ENCODE results near the gene SORCS2.

SORCS2 gene

DNA sequence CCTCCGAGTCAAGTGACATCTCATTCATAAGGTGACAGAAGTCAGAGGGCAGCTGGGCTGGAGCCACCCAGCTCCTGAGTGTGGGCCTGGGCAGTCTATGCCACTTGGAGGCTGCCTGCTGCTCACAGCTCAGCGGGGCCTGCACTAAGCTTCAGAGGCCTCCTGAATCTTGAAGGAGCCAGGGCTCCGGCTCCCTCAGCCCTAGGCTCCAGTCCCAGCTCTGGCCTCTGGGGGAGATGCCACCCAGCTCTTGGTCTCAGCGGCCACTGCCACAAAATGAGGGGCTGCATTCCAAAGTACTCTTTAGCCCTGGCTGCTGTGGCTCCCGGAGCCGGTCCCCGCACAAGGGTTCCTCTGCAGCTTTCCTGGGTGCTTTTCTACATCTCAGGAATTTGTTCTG, 275.1 kb downstream of the SORCS2 start:
- Mint-ChIP-seq H3K4me3 (no peak overlapping the region), H3K27me3 (peaks cover 6% of the 10 kb centered on the region), H3K4me1 (ENCODE audit: low read depth) (no peaks in the 10 kb centered on the region), H3K36me3 (ENCODE audit: low read depth) (no peaks in the 10 kb centered on the region), H3K9me3 (peaks cover 3% of the 10 kb centered on the region), H3K27ac (no peak overlapping the region)
- DNase-seq, result no peak

GRCh38 chr4:7469023-7469422, 276.7 kb downstream of the SORCS2 start:
- Mint-ChIP-seq H3K36me3 (ENCODE audit: low read depth) (no peaks in the 10 kb centered on the region), H3K9me3 (peaks cover 3% of the 10 kb centered on the region), H3K4me3 (no peak overlapping the region), H3K4me1 (ENCODE audit: low read depth) (no peaks in the 10 kb centered on the region), H3K27ac (no peak overlapping the region), H3K27me3 (peaks cover 12% of the 10 kb centered on the region)
- no peak for DNase-seq

DNA sequence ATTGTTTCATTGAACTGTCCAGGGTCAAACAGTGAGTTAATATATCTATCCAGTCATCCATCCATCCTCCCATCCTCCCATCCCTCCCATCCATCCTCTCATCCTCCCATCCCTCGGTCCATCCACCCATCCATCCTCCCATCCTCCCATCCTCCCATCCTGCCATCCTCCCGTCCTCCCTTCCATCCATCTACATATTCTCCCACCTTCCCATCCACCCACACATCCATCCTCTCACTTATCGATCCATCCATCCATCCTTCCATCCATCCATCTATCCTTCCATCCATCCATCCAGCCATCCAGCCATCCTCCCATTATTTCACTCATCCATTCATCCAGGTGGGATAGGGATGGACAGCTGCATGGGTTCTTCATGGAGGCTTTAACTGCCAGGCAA, 277.8 kb downstream of the SORCS2 start:
- no peaks in the 10 kb centered on the region for H3K36me3 Mint-ChIP-seq (ENCODE audit: low read depth)
- DNase-seq, result no peak
- H3K4me3 Mint-ChIP-seq, result no peak overlapping the region
- H3K27me3 Mint-ChIP-seq, result peaks cover 12% of the 10 kb centered on the region
- H3K9me3 Mint-ChIP-seq, result peaks cover 3% of the 10 kb centered on the region
- no peak overlapping the region for H3K27ac Mint-ChIP-seq
- H3K4me1 Mint-ChIP-seq (ENCODE audit: low read depth), result no peaks in the 10 kb centered on the region

- Mint-ChIP-seq H3K4me1 (ENCODE audit: low read depth) (no peaks in the 10 kb centered on the region), H3K9me3 (peaks cover 1% of the 10 kb centered on the region), H3K27ac (no peak overlapping the region), H3K36me3 (ENCODE audit: low read depth) (no peaks in the 10 kb centered on the region), H3K4me3 (no peak overlapping the region), H3K27me3 (peaks cover 12% of the 10 kb centered on the region)
- no peak for DNase-seq
Observed at GRCh38 chr4:7470522-7471128, 278.3 kb downstream of the SORCS2 start.

DNA sequence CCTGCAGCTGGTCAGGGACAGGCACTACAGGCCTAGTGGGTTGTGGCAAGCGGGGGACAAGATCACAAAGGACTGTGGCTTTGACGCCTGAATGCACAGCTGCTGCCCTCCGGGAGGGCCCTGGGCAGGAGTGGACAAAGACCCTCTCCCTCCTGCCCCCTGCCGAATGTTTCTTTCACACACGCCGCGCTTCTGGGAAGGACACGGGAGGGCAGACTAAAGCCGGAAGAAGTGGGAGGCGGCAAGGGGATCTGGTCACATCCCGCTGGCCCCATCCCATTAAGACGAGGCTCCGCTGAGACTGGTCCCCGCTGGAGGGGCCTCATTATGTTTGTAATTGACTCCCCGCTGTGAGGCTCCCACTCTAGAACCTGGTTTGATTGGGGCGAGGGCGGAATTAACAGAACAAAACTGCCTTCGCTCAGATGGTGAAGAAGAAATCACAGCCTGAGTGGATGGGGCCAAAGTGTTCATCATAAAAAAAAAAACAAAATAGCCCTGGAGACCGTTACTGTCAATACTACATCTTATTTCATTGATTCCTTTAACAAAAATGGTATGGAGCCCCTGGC, 280.2 kb downstream of the SORCS2 start:
- H3K36me3 Mint-ChIP-seq (ENCODE audit: low read depth), result no peaks in the 10 kb centered on the region
- H3K4me3 Mint-ChIP-seq, result no peak overlapping the region

GRCh38 chr4:7473081-7473480, 280.7 kb downstream of the SORCS2 start:
- Mint-ChIP-seq H3K9me3 (no peaks in the 10 kb centered on the region), H3K36me3 (ENCODE audit: low read depth) (no peaks in the 10 kb centered on the region), H3K4me3 (no peak overlapping the region), H3K27me3 (peaks cover 12% of the 10 kb centered on the region), H3K4me1 (ENCODE audit: low read depth) (no peaks in the 10 kb centered on the region), H3K27ac (no peak overlapping the region)
- DNase-seq, result no peak

More for the DNA sequence above, 280.2 kb downstream of the SORCS2 start:
- Mint-ChIP-seq H3K9me3 (no peaks in the 10 kb centered on the region), H3K27ac (no peak overlapping the region), H3K4me1 (ENCODE audit: low read depth) (no peaks in the 10 kb centered on the region), H3K27me3 (peaks cover 12% of the 10 kb centered on the region)
- DNase-seq, result no peak

DNA sequence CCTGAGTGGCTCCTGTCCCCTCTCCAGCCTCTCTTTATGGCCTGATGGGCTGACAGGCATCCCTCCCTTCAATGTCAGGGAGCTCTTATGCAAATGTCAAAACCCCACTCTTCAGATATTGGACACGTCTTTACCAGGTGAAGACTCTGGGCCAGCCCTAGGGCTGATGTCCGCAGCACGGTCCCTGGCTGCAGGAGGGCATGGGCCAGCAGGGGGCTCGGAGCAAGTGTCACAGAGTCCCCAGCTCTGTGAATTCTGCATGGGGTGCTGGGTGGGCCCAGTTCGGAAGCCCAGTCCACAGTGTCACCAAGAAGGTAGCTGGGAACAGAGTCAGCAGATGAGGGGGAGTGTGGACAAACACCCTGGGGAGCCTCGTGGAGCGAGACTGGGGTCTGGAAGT, 282.0 kb downstream of the SORCS2 start:
- Mint-ChIP-seq H3K27me3 (peaks cover 12% of the 10 kb centered on the region), H3K9me3 (no peaks in the 10 kb centered on the region), H3K27ac (no peak overlapping the region), H3K36me3 (ENCODE audit: low read depth) (no peaks in the 10 kb centered on the region), H3K4me3 (no peak overlapping the region), H3K4me1 (ENCODE audit: low read depth) (no peaks in the 10 kb centered on the region)
- no peak for DNase-seq

GRCh38 chr4:7475207-7475606, 282.9 kb downstream of the SORCS2 start:
- no peaks in the 10 kb centered on the region for H3K4me1 Mint-ChIP-seq (ENCODE audit: low read depth)
- no peak overlapping the region for H3K27ac Mint-ChIP-seq
- H3K9me3 Mint-ChIP-seq, result no peaks in the 10 kb centered on the region

DNA sequence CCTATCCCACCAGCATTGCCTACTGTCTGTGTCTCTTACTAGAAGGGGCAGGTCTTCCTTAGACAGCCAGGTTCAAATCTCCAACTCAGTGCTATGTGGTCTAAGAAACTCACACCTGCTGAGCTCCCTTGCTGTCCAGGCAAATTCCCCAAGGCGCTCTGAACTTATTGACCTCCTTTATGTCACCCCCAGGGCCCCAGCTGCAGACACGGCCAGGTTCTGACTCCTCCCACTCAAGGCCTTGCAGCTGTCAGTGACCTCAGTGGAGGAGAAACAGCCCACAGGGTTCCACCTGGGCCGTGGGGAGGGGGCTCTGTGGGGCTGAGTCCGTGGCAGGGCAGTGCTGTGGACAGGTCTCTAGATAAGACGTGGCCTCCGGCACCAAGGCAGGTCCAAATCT, 284.5 kb downstream of the SORCS2 start:
- no peaks in the 10 kb centered on the region for H3K36me3 Mint-ChIP-seq (ENCODE audit: low read depth)
- H3K27ac Mint-ChIP-seq, result no peak overlapping the region
- no peaks in the 10 kb centered on the region for H3K9me3 Mint-ChIP-seq
- no peak overlapping the region for H3K4me3 Mint-ChIP-seq
- peaks cover 12% of the 10 kb centered on the region for H3K27me3 Mint-ChIP-seq
- no peaks in the 10 kb centered on the region for H3K4me1 Mint-ChIP-seq (ENCODE audit: low read depth)
- no peak for DNase-seq

More at GRCh38 chr4:7475207-7475606, 282.9 kb downstream of the SORCS2 start:
- DNase-seq, result no peak
- no peak overlapping the region for H3K4me3 Mint-ChIP-seq
- peaks cover 12% of the 10 kb centered on the region for H3K27me3 Mint-ChIP-seq
- H3K36me3 Mint-ChIP-seq (ENCODE audit: low read depth), result no peaks in the 10 kb centered on the region

- no peak overlapping the region for H3K4me3 Mint-ChIP-seq
- H3K27me3 Mint-ChIP-seq, result peaks cover 4% of the 10 kb centered on the region
- no peak for DNase-seq
- H3K36me3 Mint-ChIP-seq (ENCODE audit: low read depth), result no peaks in the 10 kb centered on the region
- no peaks in the 10 kb centered on the region for H3K4me1 Mint-ChIP-seq (ENCODE audit: low read depth)
- H3K9me3 Mint-ChIP-seq, result no peaks in the 10 kb centered on the region
- no peak overlapping the region for H3K27ac Mint-ChIP-seq
Observed at GRCh38 chr4:7477695-7478094, 285.4 kb downstream of the SORCS2 start.

GRCh38 chr4:7478665-7479064, 286.3 kb downstream of the SORCS2 start:
- no peaks in the 10 kb centered on the region for H3K9me3 Mint-ChIP-seq
- no peak overlapping the region for H3K4me3 Mint-ChIP-seq
- DNase-seq, result no peak
- H3K4me1 Mint-ChIP-seq (ENCODE audit: low read depth), result no peaks in the 10 kb centered on the region
- H3K27ac Mint-ChIP-seq, result no peak overlapping the region
- H3K36me3 Mint-ChIP-seq (ENCODE audit: low read depth), result no peaks in the 10 kb centered on the region
- H3K27me3 Mint-ChIP-seq, result no peaks in the 10 kb centered on the region

- Mint-ChIP-seq H3K27me3 (no peaks in the 10 kb centered on the region), H3K4me1 (ENCODE audit: low read depth) (no peaks in the 10 kb centered on the region), H3K36me3 (ENCODE audit: low read depth) (no peaks in the 10 kb centered on the region), H3K4me3 (no peak overlapping the region), H3K27ac (no peak overlapping the region), H3K9me3 (no peaks in the 10 kb centered on the region)
- DNase-seq, result no peak
Observed at GRCh38 chr4:7480423-7480822, 288.1 kb downstream of the SORCS2 start.

DNA sequence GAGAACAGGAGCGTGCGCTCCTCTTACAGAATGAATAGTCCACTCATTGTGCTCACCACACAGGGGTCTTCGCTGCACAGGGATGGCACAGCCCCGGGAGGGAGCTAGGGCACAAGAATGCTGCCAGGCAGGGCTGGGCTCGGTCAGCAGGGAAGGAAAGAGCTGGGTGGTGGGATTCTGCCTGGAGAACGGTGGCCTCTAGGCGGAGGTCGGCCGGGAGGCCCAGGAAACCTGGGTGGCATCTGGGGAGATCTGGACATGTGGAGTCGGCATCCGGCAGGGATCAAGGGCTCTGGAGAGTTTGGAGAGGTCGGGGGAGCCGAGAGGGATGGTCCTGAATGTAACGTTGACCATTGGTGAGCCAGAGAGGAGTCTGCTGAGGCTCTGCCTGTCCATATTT, 288.9 kb downstream of the SORCS2 start:
- H3K4me1 Mint-ChIP-seq (ENCODE audit: low read depth), result no peaks in the 10 kb centered on the region
- H3K27ac Mint-ChIP-seq, result no peak overlapping the region
- no peak for DNase-seq
- no peak overlapping the region for H3K4me3 Mint-ChIP-seq
- no peaks in the 10 kb centered on the region for H3K9me3 Mint-ChIP-seq
- no peaks in the 10 kb centered on the region for H3K27me3 Mint-ChIP-seq
- H3K36me3 Mint-ChIP-seq (ENCODE audit: low read depth), result no peaks in the 10 kb centered on the region

DNA sequence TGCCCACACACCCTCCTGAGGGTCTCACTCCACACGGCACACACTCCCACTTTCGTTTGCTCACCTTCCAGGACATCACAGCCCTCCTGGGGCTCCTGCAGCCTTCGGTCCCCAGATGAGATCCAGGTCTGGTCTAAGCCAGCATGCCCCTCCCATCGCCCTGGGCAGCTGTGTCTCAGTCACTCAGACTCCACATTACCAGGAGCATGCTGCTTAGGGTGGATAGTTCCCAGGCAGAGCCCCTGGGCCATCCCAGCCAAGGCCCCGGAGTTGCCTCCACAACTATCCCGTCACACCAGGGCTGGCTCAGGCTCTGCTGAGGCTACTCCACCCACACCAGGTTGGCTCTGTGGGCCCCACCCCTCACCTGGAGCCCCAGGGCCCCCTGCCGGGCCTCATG, 292.8 kb downstream of the SORCS2 start:
- no peak for DNase-seq
- no peak overlapping the region for H3K4me3 Mint-ChIP-seq
- peaks cover 13% of the 10 kb centered on the region for H3K27me3 Mint-ChIP-seq
- no peak overlapping the region for H3K27ac Mint-ChIP-seq
- H3K4me1 Mint-ChIP-seq (ENCODE audit: low read depth), result no peaks in the 10 kb centered on the region
- no peaks in the 10 kb centered on the region for H3K9me3 Mint-ChIP-seq
- H3K36me3 Mint-ChIP-seq (ENCODE audit: low read depth), result no peaks in the 10 kb centered on the region

DNA sequence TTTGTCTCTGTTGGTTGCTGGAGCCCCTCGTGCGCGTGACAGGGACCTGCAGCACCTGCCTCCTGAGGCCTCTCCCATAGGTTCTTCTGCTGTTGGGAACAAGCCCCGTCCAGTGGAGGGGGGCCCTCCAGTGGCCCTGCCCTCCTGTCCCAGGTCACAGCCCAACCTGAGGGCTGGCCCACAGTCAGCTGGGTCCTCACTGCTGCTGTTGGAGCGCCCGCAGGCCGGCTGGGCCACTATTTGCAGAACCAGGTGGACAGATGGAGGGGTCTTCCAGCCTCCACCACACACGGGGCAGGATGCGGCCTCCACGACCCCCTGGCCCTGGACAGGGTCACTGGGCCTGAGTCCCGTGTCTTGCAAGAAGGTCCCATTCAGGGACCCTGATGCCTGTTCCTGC, 293.8 kb downstream of the SORCS2 start:
- H3K4me3 Mint-ChIP-seq, result no peak overlapping the region
- no peaks in the 10 kb centered on the region for H3K4me1 Mint-ChIP-seq (ENCODE audit: low read depth)
- H3K27me3 Mint-ChIP-seq, result peaks cover 16% of the 10 kb centered on the region
- H3K9me3 Mint-ChIP-seq, result no peaks in the 10 kb centered on the region
- DNase-seq, result no peak
- H3K27ac Mint-ChIP-seq, result no peak overlapping the region
- H3K36me3 Mint-ChIP-seq (ENCODE audit: low read depth), result no peaks in the 10 kb centered on the region

GRCh38 chr4:7487502-7487901, 295.2 kb downstream of the SORCS2 start:
- no peak for DNase-seq
- Mint-ChIP-seq H3K27ac (no peak overlapping the region), H3K4me3 (no peak overlapping the region), H3K27me3 (peaks cover 17% of the 10 kb centered on the region), H3K9me3 (no peaks in the 10 kb centered on the region), H3K36me3 (ENCODE audit: low read depth) (no peaks in the 10 kb centered on the region), H3K4me1 (ENCODE audit: low read depth) (no peaks in the 10 kb centered on the region)
